NCI-H1694 (cell line): ENCODE results near the gene VPS11.

Experiments
- DNase-seq: peaks from one replicate; lab custom pipeline; 2025; lab: John Stamatoyannopoulos, UW

VPS11 gene

GRCh38 chr11:119081682-119082260, 14.2 kb downstream of the VPS11 start:
- DNase-seq: no peak

DNA sequence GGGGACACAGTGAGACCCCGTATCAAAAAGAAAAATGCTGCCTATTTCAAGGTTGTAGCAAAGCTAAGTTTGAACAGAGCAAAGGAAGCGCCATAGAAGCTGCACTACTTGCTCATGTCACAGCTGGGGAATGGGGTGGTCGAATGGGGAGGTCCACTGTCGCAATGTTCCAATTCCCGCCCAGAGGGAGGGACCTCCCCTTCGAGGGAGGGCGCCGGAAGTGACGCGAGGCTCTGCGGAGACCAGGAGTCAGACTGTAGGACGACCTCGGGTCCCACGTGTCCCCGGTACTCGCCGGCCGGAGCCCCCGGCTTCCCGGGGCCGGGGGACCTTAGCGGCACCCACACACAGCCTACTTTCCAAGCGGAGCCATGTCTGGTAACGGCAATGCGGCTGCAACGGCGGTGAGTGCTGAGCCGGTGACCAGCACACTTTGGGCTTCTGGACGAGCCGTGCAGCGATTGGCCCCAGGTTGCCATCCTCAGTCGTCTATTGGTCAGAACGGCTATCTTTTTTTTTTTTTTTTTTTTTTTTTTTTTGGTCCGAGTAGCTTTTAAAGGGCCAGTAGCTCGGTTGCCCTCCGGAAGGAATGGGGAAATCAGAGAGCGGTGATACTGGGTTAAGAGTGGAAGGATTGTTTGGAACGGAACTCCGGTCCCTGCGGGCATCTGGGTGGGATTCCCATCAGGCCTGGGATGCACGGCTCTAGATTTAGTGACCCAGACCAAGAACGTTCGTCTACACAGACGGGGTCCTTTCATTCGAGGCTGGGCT, 17.2 kb downstream of the VPS11 start, which contains the start of gene HMBS:
Gene HMBS (plus strand): TSS at position 219 of the 774 bp plus-strand sequence. CDS start 153 bp downstream, at position 372.
- peak; percentile 62 for DNase-seq

DNA sequence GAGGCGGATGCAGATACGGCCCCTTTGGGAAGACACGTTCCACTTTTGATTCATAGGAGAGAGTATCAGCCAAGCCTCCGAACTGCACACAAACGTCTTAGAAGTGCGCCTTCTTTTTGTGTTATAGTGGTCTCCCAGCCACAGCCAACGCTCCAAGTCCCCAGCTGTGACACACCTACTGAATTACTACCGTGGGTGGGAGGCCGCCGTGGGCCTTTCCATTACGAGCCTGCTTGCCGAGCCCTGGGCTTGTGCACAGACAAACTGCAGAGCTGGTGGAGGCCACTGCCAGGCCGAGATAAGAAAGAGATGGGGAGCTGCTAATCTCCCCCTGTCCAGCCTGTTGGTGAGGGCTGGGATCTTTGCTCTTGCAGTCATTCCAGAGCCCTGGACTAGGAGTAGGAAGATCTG, 17.8 kb downstream of the VPS11 start:
- no peak for DNase-seq

DNA sequence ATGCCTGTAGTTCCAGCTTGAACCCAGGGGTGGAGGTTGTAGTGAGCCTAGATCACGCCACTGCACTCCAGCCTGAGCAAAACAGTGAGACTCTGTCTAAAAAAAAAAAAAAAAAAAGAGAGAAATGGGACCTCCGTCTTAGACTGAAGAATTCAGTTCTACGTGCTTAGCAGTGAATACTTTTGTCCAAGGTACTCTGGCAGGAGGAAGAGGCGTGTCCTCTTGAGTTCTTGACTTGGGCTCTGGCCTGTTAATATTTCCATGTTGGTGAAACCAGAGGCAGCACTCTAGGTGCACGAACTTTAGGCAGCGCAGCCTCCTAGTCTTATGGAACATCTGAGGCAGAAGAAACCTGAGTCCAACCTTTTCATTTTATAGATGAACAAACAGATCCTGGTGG, 19.5 kb downstream of the VPS11 start:
- no peak for DNase-seq

GRCh38 chr11:119087747-119088241, 20.2 kb downstream of the VPS11 start:
- DNase-seq: no peak

DNA sequence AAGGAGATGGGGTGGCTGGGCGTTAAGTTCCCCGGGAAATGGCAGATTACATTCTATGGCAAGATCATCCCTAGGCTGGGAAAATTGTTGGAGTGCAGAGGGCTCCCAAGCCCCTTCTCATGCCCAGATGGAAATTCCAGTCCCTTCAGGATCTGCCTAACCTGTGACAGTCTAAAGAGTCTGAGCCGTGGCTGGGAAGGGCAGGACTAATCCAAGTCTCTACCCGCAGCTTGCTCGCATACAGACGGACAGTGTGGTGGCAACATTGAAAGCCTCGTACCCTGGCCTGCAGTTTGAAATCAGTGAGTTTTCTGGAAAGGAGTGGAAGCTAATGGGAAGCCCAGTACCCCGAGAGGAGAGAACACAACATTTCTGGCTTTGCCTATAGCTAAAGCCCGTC, 20.8 kb downstream of the VPS11 start:
- no peak for DNase-seq

- no peak for DNase-seq
Measured at GRCh38 chr11:119089319-119089718, 21.7 kb downstream of the VPS11 start.

DNA sequence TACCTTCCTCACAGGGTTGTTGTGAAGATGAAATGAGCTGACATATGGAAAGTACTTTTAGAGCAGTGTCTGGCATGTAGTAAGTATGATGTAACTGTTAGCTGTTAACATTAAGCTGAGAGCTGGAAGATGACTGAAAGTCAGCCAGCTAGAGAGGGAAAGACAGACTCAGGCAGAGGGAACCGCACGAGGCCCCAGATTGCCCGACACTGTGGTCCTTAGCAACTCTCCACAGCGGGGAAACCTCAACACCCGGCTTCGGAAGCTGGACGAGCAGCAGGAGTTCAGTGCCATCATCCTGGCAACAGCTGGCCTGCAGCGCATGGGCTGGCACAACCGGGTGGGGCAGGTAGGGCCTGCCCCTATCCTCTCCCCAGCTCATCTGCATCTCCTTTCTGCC, 23.6 kb downstream of the VPS11 start:
- DNase-seq: no peak

DNA sequence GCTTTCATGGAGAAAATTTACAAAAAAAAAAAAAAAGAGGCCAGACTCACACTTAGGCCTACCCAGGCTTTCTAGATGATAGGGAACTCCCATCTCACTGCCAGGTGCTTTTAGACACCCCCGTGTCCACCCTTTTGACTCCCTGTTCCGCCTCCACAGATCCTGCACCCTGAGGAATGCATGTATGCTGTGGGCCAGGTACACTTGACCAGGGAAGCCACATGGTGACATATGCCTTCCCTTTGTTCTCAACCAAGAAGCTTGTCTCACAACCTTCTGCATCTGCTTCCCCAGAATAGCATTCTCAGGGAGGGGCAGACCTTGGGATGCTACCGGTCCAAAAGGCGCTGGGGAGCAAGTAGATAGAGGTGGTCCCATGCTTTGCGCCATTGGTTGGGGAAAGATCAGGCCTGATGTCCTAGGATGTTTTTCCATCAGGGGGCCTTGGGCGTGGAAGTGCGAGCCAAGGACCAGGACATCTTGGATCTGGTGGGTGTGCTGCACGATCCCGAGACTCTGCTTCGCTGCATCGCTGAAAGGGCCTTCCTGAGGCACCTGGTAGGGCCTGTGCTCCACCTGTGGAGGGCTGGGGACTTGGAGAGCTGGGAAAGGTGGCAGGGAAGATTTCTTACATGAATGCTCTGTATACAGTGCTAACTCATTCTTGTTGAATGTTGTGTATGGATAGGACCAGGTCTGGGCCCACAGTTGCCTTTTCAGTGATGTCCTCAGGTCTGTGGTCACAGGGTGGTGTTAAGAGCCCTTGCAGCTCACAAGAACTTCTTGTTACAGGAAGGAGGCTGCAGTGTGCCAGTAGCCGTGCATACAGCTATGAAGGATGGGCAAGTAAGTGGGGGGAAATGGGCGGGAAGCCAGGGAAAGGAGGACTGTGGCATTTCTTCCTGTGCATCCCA, 24.6 kb downstream of the VPS11 start:
- DNase-seq: no peak

- DNase-seq: no peak
Measured at GRCh38 chr11:119092880-119093842, 25.5 kb downstream of the VPS11 start.

GRCh38 chr11:119093942-119094815, 26.6 kb downstream of the VPS11 start:
- DNase-seq: no peak

DNA sequence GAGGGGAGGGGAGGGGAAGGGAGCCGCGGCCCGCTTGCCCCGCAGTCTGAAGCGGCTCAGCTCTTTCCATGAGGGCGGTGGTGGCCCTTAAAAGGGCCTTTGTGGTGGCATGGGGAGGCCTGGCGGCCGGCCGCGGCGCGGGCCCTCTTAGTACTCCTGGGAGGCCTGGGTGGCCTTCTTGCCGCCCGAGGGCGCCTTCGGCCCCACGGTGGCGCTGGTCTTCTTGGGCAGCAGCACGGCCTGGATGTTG, 27.1 kb downstream of the VPS11 start:
- no peak for DNase-seq

GRCh38 chr11:119095066-119095880, 27.7 kb downstream of the VPS11 start:
- DNase-seq: peak; percentile 88

GRCh38 chr11:119099711-119100110, 32.1 kb downstream of the VPS11 start:
- DNase-seq: no peak

DNA sequence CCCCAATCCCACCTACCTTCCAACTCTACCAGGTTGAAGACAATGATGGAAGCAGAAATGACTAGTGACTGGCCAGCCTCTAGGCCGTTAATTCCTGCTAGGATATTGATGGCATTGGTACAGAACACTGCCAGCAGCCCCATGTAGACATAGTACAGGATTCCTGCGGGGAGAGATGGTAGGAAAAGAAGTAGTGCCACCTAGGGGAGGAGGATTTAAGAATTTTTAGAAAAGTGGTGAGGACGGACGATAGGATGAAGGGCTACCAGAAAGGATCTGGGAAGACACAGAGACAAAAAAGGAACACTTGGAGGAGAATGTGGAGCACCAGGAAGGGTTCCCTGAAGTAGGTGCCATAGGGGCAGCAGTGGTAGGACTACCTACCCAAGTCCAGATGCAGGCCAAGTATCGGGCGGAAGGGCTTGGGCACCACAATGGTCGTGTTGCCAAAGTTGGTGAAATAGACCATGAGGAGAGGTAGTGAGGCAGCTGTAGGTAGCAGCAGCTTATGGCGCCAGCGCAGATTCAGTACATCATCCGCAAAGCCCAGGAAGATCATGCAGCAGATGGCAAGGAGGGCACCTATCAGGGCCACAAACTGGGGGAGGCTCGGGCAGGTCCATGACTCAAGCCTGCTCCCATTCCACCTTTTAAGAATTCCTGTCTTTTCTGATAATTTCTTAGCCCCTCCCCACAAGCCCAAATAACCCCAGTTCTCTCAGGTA, 32.8 kb downstream of the VPS11 start:
- peak; percentile 8 for DNase-seq

DNA sequence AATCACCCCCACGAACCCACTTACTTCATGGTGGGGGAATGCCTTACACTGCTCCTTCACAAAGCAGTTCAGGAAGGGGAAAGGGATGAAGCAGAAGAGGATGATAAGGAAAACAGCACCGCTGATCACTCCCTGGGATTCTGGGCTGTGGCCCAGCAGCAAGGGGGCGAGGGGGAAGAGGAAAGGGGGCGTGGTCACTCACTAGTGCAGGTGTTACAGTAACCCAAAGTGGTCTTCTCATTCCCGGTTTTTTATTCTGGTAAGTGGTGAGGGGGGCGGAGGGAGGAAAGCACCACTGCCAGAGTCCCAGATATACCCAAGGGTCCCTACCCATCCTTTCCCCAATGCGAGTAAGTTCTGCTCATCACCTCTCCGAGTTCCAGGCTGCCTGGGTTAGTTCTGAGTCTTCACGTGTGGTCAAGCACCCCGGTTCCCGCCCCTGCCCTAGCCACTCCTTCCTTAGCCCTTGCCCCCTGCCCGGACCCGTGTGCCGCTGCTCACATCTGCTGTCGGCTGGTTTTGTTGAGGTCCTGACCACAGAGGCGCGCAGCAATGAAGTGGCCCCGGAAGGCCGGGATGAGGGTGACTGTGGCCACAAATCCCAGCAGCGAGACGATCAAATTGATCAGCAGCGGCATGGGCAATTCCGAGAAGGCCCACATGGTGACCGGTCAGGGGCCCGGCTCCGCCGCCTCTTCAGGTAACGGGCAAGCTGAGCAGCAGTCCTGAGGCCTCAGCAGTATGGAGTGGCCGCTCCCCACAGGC, 33.6 kb downstream of the VPS11 start:
- DNase-seq: no peak

DNA sequence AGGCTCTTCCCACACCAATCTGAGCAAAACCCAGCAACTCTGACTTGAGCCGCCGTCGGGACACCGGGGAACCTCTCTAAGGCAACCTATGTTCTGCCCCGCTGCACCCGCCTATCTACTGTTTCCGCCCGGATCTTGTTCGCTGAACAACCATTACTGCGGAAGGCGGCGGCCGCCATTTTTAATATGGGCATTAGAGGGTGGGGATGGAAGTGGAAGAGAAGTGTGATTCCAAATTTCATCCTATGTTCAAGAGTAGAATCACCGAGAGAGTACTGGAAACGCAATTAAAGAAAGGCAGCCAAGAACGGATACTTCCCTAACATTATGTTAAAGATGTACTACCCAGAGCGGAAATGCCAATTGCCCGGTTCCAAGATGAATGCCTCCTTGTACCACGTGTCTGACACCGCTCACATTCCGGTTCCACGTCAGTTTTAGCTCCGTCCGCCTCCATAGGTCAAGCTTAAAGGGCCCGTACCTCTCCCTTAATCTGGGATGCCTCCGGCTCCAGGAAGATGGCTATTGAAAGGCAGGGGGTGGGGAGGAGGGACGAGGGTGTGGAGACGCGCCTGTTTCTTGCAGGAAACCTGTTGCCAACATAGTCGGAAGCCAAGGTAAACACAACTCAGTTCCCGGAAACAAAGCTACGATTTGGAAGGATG, 34.3 kb downstream of the VPS11 start, which contains the start of gene DPAGT1:
Gene DPAGT1 (minus strand): TSS at position 95 of the 665 bp plus-strand sequence. CDS start 198 bp downstream, outside the sequence.
- DNase-seq: peak; percentile 62
